Loucy (cell line): ENCODE results near the gene SYNDIG1.

Experiments
- H2AFZ ChIP-seq: fragments of 200-600 bp; sonication (generic); 2 replicates; pipeline ENCODE4 v1.6.0; 2016; ENCODE audit warnings: antibody characterized with exemption, mild to moderate bottlenecking, low read length, moderate library complexity
- H3F3A ChIP-seq: fragments of 200-600 bp; 2 replicates; pipeline ENCODE4 v1.6.0; 2016; ENCODE audit warnings: antibody characterized with exemption, low read depth, mild to moderate bottlenecking
- H3K27me3 ChIP-seq: fragments of 200-600 bp; sonication (generic); 2 replicates; pipeline ENCODE4 v1.6.1; 2014; ENCODE audit warnings: low read length, mild to moderate bottlenecking; ENCODE audit not compliant: insufficient read depth, poor library complexity, severe bottlenecking
- H3K36me3 ChIP-seq: fragments of 200-600 bp; sonication (generic); 2 replicates; pipeline ENCODE4 v1.6.1; 2016; ENCODE audit warnings: low read length; ENCODE audit not compliant: insufficient read depth
- H3K4me1 ChIP-seq: fragments of 200-600 bp; sonication (generic); 2 replicates; pipeline ENCODE4 v1.5.1; 2014; ENCODE audit warnings: low read length, mild to moderate bottlenecking; ENCODE audit not compliant: insufficient read depth, poor library complexity, severe bottlenecking
- H3K4me2 ChIP-seq: fragments of 200-600 bp; sonication (generic); 2 replicates; pipeline ENCODE4 v1.6.0; 2014; ENCODE audit warnings: antibody characterized with exemption, low read length, low read depth, mild to moderate bottlenecking; ENCODE audit not compliant: poor library complexity, severe bottlenecking
- H3K4me3 ChIP-seq: fragments of 200-600 bp; sonication (generic); 2 replicates; pipeline ENCODE4 v1.5.1; 2014; ENCODE audit warnings: low read length, mild to moderate bottlenecking, mixed read lengths; ENCODE audit not compliant: poor library complexity, severe bottlenecking
- H3K79me2 ChIP-seq: fragments of 200-600 bp; sonication (generic); 2 replicates; pipeline ENCODE4 v1.6.1; 2014; ENCODE audit warnings: low read length; ENCODE audit not compliant: insufficient read depth
- H3K9ac ChIP-seq: fragments of 200-600 bp; sonication (generic); 2 replicates; pipeline ENCODE4 v1.6.0; 2014; ENCODE audit warnings: mild to moderate bottlenecking, low read depth, low read length, moderate library complexity; ENCODE audit not compliant: poor library complexity, severe bottlenecking
- H3K9me2 ChIP-seq: fragments of 200-600 bp; sonication (generic); replicated peaks from 2 replicates; pipeline ENCODE4 v1.6.1; 2016; ENCODE audit warnings: low read depth, low read length, mixed read lengths
- H3K9me3 ChIP-seq: fragments of 200-600 bp; sonication (generic); 2 replicates; pipeline ENCODE4 v1.6.1; 2014; ENCODE audit warnings: mild to moderate bottlenecking, antibody characterized with exemption, low read length, low read depth; ENCODE audit not compliant: insufficient read depth
- H4K20me1 ChIP-seq: fragments of 200-600 bp; sonication (generic); 2 replicates; pipeline ENCODE4 v1.6.0; 2014; ENCODE audit warnings: antibody characterized with exemption, low read length, mild to moderate bottlenecking; ENCODE audit not compliant: insufficient read depth, poor library complexity, severe bottlenecking
- CTCF ChIP-seq: fragments of 200-600 bp; sonication (generic); conservative IDR thresholded peaks from 2 replicates; pipeline ENCODE4 v1.5.1; 2014; ENCODE audit warnings: mild to moderate bottlenecking, antibody characterized with exemption, low read length
- EZH2phosphoT487 ChIP-seq: fragments of 200-600 bp; IDR thresholded peaks from 2 replicates; pipeline ENCODE4 v1.6.1; 2018; ENCODE audit warnings: antibody characterized with exemption, mild to moderate bottlenecking, moderate library complexity, borderline replicate concordance

The SYNDIG1 gene

GRCh38 chr20:24436160-24436559 is 33.3 kb upstream of the SYNDIG1 start:
- no peaks in the 10 kb centered on the region for H3F3A ChIP-seq
- no peak overlapping the region for H3K4me2 ChIP-seq
- H3K9me2 ChIP-seq: no peaks in the 10 kb centered on the region
- H3K79me2 ChIP-seq: no peaks in the 10 kb centered on the region
- no peaks in the 10 kb centered on the region for H3K4me1 ChIP-seq
- H4K20me1 ChIP-seq: no peaks in the 10 kb centered on the region
- H3K9ac ChIP-seq: no peak overlapping the region
- H3K9me3 ChIP-seq: no peaks in the 10 kb centered on the region
- TF ChIP-seq CTCF (no peak), EZH2phosphoT487 (no peak)
- H3K36me3 ChIP-seq: no peaks in the 10 kb centered on the region
- H3K4me3 ChIP-seq: no peak overlapping the region
- H3K27me3 ChIP-seq: no peaks in the 10 kb centered on the region
- H2AFZ ChIP-seq: no peak overlapping the region

- no peak overlapping the region for H3K4me3 ChIP-seq
- H2AFZ ChIP-seq: no peak overlapping the region
- no peaks in the 10 kb centered on the region for H3K36me3 ChIP-seq
- TF ChIP-seq CTCF: no peak
- TF ChIP-seq EZH2phosphoT487: no peak
- H3K9ac ChIP-seq: no peak overlapping the region
- no peaks in the 10 kb centered on the region for H3K79me2 ChIP-seq
- H3K4me2 ChIP-seq: no peak overlapping the region
- no peaks in the 10 kb centered on the region; the same call in 1 of the 2 replicates for H3K9me3 ChIP-seq
- H3K4me1 ChIP-seq: no peaks in the 10 kb centered on the region
- H3K27me3 ChIP-seq: no peaks in the 10 kb centered on the region
- no peaks in the 10 kb centered on the region for H3K9me2 ChIP-seq
- no peaks in the 10 kb centered on the region for H3F3A ChIP-seq
- H4K20me1 ChIP-seq: no peaks in the 10 kb centered on the region
These were observed 32.0 kb upstream of the SYNDIG1 start for GRCh38 chr20:24437196-24438082.

- H3K9ac ChIP-seq: no peak overlapping the region
- no peaks in the 10 kb centered on the region for H3F3A ChIP-seq
- no peak overlapping the region for H3K4me3 ChIP-seq
- peaks cover 2% of the 10 kb centered on the region; the same call in 1 of the 2 replicates for H3K9me3 ChIP-seq
- H3K4me1 ChIP-seq: no peaks in the 10 kb centered on the region
- no peak overlapping the region for H3K4me2 ChIP-seq
- no peaks in the 10 kb centered on the region for H3K36me3 ChIP-seq
- TF ChIP-seq EZH2phosphoT487 (no peak), CTCF (no peak)
- no peaks in the 10 kb centered on the region for H4K20me1 ChIP-seq
- no peaks in the 10 kb centered on the region for H3K27me3 ChIP-seq
- no peak overlapping the region for H2AFZ ChIP-seq
- no peaks in the 10 kb centered on the region for H3K9me2 ChIP-seq
- no peaks in the 10 kb centered on the region for H3K79me2 ChIP-seq
These were observed 31.1 kb upstream of the SYNDIG1 start for GRCh38 chr20:24438331-24438730.
